ENCODE measurements around the gene SNED1.

SNED1 gene

GRCh38 chr2:241067501-241068135 is 69.2 kb downstream of the SNED1 start:
- no peak for DNase-seq (ENCODE audit: low spot score)

- DNase-seq (ENCODE audit: low spot score), result no peak
Observed at GRCh38 chr2:241068136-241068941, 69.9 kb downstream of the SNED1 start.

GRCh38 chr2:241068942-241069810 is 70.8 kb downstream of the SNED1 start:
- DNase-seq (ENCODE audit: low spot score), result no peak

GRCh38 chr2:241069821-241070281 is 71.4 kb downstream of the SNED1 start:
- no peak for DNase-seq (ENCODE audit: low spot score)

GRCh38 chr2:241070361-241070760 is 71.9 kb downstream of the SNED1 start:
- no peak for DNase-seq (ENCODE audit: low spot score)

GRCh38 chr2:241070811-241071676 is 72.6 kb downstream of the SNED1 start:
- DNase-seq (ENCODE audit: low spot score), result no peak

GRCh38 chr2:241071677-241072111 is 73.3 kb downstream of the SNED1 start:
- no peak for DNase-seq (ENCODE audit: low spot score)

GRCh38 chr2:241072151-241072550 is 73.7 kb downstream of the SNED1 start:
- DNase-seq (ENCODE audit: low spot score), result no peak

- DNase-seq (ENCODE audit: low spot score), result no peak
Observed at GRCh38 chr2:241072553-241073165, 74.2 kb downstream of the SNED1 start.

GRCh38 chr2:241073166-241074064 is 75.0 kb downstream of the SNED1 start:
- DNase-seq (ENCODE audit: low spot score), result no peak

GRCh38 chr2:241074065-241074818 is 75.8 kb downstream of the SNED1 start:
- no peak for DNase-seq (ENCODE audit: low spot score)

- no peak for DNase-seq (ENCODE audit: low spot score)
Observed at GRCh38 chr2:241074901-241075540, 76.6 kb downstream of the SNED1 start.

GRCh38 chr2:241080405-241081189 is 82.2 kb downstream of the SNED1 start:
- DNase-seq (ENCODE audit: low spot score), result no peak

- DNase-seq (ENCODE audit: low spot score), result no peak
Observed at GRCh38 chr2:241081190-241081642, 82.8 kb downstream of the SNED1 start.

GRCh38 chr2:241081643-241082340 is 83.4 kb downstream of the SNED1 start:
- DNase-seq (ENCODE audit: low spot score), result no peak

GRCh38 chr2:241082341-241083090 is 84.1 kb downstream of the SNED1 start:
- no peak for DNase-seq (ENCODE audit: low spot score)

- no peak for DNase-seq (ENCODE audit: low spot score)
Observed at GRCh38 chr2:241083091-241083415, 84.6 kb downstream of the SNED1 start.

All from hepatic stellate cell (primary cell).